Cardiac muscle cell (in vitro differentiated cells and primary cell): ENCODE results near the gene ARHGAP23. TPM values are rescaled to one million over a fixed set of nuclear protein-coding genes. Genes with fewer than 3 reads are reported as not detected.

Experiments
- DNase-seq, 2 donors: peaks; one replicate each; pipeline versions ENCODE4 v3.0.0 to v3.0.0-alpha.2; 2010 to 2017; ENCODE audit warnings: low read depth in 1 of 2, low spot score in 1 of 2
- H3K27ac ChIP-seq: fragments of 200-600 bp; sonication (generic); 2 replicates; pipeline ENCODE4 v1.5.1; 2016
- H3K27me3 ChIP-seq: fragments of 200-600 bp; sonication (generic); 2 replicates; pipeline ENCODE4 v1.6.0; 2016; ENCODE audit warnings: control low read depth
- H3K36me3 ChIP-seq: fragments of 200-600 bp; sonication (generic); 2 replicates; pipeline ENCODE4 v1.5.1; 2016; ENCODE audit warnings: control low read depth
- H3K4me1 ChIP-seq: fragments of 200-600 bp; sonication (generic); 2 replicates; pipeline ENCODE4 v1.8.1; 2017; ENCODE audit warnings: low read depth, mild to moderate bottlenecking, mixed run types
- H3K4me3 ChIP-seq: fragments of 200-600 bp; sonication (generic); 2 replicates; pipeline ENCODE4 v1.5.1; 2016; ENCODE audit warnings: mild to moderate bottlenecking
- H3K9me3 ChIP-seq: fragments of 200-600 bp; sonication (generic); 2 replicates; pipeline ENCODE4 v1.5.1; 2017; ENCODE audit warnings: low read depth, mild to moderate bottlenecking, control low read depth
- CTCF ChIP-seq: IDR thresholded peaks from 2 replicates; pipeline ENCODE4 v1.5.1; 2012; ENCODE audit warnings: low read depth, mild to moderate bottlenecking, low read length
- polyA plus RNA-seq: library from polyadenylated mRNA; unstranded; fragments of >200 nt; fragmentation: Nextera tagmentation; extraction: Ambion mirVana; gene quantifications from 2 replicates; pipeline ENCODE4 v1.2.1, GENCODE V29; 2016
- total RNA-seq: library from RNA; depleted of rRNA; stranded (reverse); fragments of >200 nt; gene quantifications from 2 replicates; pipeline ENCODE4 v1.2.3, GENCODE V29; 2016

The ARHGAP23 gene
- total and polyA plus RNA-seq, 2 experiments from 2014 or later: 7.6 to 13.2 TPM

- H3K27ac ChIP-seq: no peak overlapping the region
- TF ChIP-seq CTCF: no peak
- no peak overlapping the region for H3K4me3 ChIP-seq
- no peaks in the 10 kb centered on the region for H3K36me3 ChIP-seq
- H3K4me1 ChIP-seq: no peaks in the 10 kb centered on the region
- no peak for DNase-seq
- H3K27me3 ChIP-seq: no peaks in the 10 kb centered on the region
- H3K9me3 ChIP-seq: no peaks in the 10 kb centered on the region
Measured at GRCh38 chr17:38536661-38537060, 108.4 kb downstream of the ARHGAP23 start.

GRCh38 chr17:38538906-38539305 is 110.6 kb downstream of the ARHGAP23 start:
- no peak overlapping the region for H3K4me3 ChIP-seq
- H3K9me3 ChIP-seq: no peaks in the 10 kb centered on the region
- H3K36me3 ChIP-seq: no peaks in the 10 kb centered on the region
- H3K27me3 ChIP-seq: no peaks in the 10 kb centered on the region
- no peak overlapping the region for H3K27ac ChIP-seq
- no peak for DNase-seq
- H3K4me1 ChIP-seq: peaks cover 2% of the 10 kb centered on the region
- no peak for TF ChIP-seq CTCF

GRCh38 chr17:38539386-38539785 is 111.1 kb downstream of the ARHGAP23 start:
- no peaks in the 10 kb centered on the region for H3K9me3 ChIP-seq
- H3K27me3 ChIP-seq: no peaks in the 10 kb centered on the region
- TF ChIP-seq CTCF: no peak
- H3K27ac ChIP-seq: no peak overlapping the region
- DNase-seq: no peak
- no peaks in the 10 kb centered on the region for H3K36me3 ChIP-seq
- no peak overlapping the region for H3K4me3 ChIP-seq
- peaks cover 2% of the 10 kb centered on the region for H3K4me1 ChIP-seq

- no peaks in the 10 kb centered on the region for H3K9me3 ChIP-seq
- no peak overlapping the region for H3K27ac ChIP-seq
- no peak overlapping the region for H3K4me3 ChIP-seq
- TF ChIP-seq CTCF: no peak
- H3K27me3 ChIP-seq: no peaks in the 10 kb centered on the region
- H3K36me3 ChIP-seq: no peaks in the 10 kb centered on the region
- H3K4me1 ChIP-seq: peaks cover 2% of the 10 kb centered on the region
- DNase-seq: no peak
Measured at GRCh38 chr17:38540514-38541045, 112.3 kb downstream of the ARHGAP23 start.

GRCh38 chr17:38541281-38541680 is 113.0 kb downstream of the ARHGAP23 start:
- no peak overlapping the region for H3K27ac ChIP-seq
- no peak for TF ChIP-seq CTCF
- H3K4me3 ChIP-seq: no peak overlapping the region
- no peaks in the 10 kb centered on the region for H3K36me3 ChIP-seq
- H3K9me3 ChIP-seq: no peaks in the 10 kb centered on the region
- no peaks in the 10 kb centered on the region for H3K27me3 ChIP-seq
- H3K4me1 ChIP-seq: peaks cover 2% of the 10 kb centered on the region
- DNase-seq: no peak

- Histone ChIP-seq H3K27ac (no peak overlapping the region), H3K9me3 (no peaks in the 10 kb centered on the region), H3K36me3 (no peaks in the 10 kb centered on the region), H3K4me1 (peaks cover 2% of the 10 kb centered on the region), H3K27me3 (no peaks in the 10 kb centered on the region), H3K4me3 (no peak overlapping the region)
- DNase-seq: no peak
- TF ChIP-seq CTCF: no peak
Measured at GRCh38 chr17:38542286-38542685, 114.0 kb downstream of the ARHGAP23 start.
